HG02973 (cell line): ENCODE results near the gene CD82.

Experiments used
- ATAC-seq: cut with Tn5 transposase; IDR thresholded peaks from one replicate; pipeline ENCODE4 v1.9.1; 2021; ENCODE audit warnings: moderate library complexity; ENCODE audit not compliant: unreplicated experiment

Gene CD82

GRCh38 chr11:44565211-44565952, at the start of gene CD82:
Gene CD82 (plus strand): TSS chr11:44565663. CDS start chr11:44594663, 29,000 bp downstream.
- ATAC-seq: peak; percentile 63

GRCh38 chr11:44516688-44517507, 48.6 kb upstream of the CD82 start:
- no peak for ATAC-seq

- ATAC-seq: no peak
These were observed 47.9 kb upstream of the CD82 start for GRCh38 chr11:44517541-44517940.

DNA sequence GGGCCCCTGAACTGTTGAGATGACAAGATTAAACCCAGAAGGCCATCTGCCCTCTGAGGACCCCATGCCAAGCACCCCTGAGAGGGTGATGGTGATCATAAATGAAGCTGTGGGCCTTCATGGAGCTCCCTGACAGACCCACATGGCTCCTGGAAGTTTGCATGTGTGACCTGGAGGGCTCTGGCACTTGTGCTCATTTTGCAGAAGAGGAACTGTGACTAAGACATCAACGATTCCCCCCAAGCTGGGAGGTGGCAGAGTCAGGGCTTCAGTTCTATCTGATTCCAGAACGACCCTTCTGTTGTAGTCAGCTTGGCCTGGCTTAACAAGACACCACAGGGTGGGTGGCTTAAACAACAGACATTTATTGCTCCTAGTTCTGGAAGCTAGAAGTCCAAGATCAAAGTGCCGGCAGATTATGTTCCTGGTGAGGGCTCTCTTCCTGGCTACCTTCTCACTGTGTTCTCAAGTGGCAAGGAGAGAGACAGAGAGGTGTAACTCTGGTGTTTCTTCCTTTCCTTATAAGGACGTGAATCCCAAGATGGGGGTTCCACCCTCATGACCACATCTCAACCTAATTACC, 46.4 kb upstream of the CD82 start:
- ATAC-seq: no peak

DNA sequence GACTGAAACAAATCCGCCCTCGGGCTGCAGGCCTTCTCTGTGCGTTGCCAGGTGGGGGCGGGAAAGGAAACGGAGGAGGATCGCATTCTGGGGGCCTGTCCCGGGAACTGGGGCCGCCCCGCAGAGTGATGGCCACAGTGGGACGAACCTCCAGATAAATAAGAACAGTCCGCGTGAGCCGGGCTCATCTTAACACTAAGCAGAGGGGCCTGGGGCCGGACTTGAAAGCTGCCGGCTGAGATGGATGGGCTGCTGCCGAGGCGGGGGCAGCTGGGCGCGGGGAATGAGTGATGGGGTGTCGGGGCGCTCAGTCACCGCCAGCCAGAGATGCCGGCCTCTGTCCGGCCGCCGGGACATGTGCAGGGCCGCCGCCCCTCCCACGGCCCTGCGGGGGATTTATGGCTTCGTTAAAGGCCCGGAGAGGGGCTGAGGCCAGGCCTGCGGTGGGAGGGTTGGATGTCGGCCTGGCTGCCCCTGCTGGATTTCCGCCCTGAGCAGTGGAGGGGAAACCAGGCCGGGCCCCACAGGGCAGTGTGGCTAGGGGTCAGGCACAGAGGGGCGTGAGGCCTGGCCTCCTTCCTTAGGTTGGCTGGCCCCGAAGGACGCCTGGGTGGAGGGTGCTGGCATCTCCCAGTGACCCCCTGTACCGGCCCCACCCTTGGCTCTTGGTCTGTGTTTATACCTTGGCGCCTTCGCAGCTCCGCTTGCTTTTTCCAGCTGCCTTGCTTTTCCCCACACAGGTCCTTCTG, 45.3 kb upstream of the CD82 start:
- no peak for ATAC-seq

DNA sequence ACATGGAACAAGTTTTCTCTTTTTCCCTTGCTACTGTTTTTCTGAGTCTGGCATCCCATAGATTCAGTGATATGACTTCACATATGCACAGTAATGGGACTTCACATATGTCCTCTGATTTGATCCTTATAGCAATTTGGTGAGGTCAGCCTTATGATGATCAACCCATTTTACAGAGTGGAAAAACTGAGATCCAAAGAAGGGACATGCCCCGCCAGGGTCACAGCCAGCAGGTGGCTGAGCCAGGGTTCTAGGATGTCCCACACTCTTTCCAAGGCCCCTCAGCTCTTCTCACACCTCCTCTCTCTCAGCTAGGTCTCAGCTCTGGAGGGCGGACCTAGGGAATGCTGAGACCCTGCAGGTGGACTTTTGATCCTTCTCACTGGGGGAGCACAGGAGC, 44.3 kb upstream of the CD82 start:
- no peak for ATAC-seq

GRCh38 chr11:44522294-44522693, 43.2 kb upstream of the CD82 start:
- ATAC-seq: no peak

DNA sequence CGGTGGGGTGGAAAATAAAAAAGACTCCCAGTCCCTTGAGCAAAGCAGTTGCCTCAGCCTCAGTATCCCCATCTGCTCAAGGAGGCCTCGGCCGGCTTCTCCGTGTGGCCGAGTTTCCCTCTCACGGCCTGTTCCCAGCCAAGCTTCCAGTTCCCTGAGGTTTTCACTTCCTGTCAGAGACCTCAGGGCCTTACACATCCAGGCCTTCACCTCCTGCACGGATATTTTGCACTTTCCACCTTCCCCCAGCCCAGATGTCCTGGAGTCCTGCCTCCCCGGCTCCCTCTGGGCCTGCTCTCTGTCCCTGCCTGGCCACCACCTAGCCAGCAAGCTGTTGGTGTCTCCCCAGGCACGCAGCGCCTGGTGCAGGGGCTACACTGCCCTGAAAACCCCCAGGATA, 41.1 kb upstream of the CD82 start:
- ATAC-seq: no peak

GRCh38 chr11:44524751-44525201, 40.7 kb upstream of the CD82 start:
- ATAC-seq: no peak

DNA sequence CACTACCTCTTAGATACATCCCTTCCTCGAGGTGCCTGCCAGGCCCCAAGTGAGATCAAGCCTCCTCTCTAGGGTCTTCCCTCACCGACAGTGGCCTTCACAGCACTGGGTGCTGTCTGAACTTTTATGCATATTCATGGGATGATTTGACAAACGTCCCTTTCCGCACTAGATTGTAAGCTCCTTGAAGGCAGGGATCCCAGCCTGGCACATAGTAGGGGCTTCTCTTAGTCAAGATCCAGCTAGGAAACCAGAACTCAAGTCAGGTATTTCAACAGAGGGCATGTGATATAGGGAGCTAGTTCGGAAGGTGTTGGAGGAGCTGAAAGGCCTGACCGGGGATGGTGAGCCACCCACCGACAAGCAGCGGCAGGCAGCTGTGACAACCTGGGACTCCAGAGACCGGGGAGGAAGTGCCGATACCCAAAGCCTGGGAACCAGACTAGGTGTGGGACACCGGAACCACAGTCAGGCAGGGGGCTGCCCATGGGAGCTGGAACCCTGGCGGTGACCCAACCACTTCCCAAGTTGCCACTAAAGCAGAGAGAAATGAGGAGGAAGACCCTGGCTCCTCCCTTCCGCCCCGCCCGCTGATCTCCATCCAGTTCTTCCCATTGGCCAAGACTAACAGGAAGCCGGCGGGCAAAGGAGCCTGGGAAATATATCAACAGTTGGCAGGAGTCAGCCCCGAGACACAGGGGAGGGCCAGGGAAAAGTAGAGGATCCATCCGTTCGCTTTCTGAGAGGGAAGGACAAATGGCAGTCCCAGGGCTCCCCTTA, 39.8 kb upstream of the CD82 start:
- ATAC-seq: no peak

GRCh38 chr11:44526438-44526837, 39.0 kb upstream of the CD82 start:
- ATAC-seq: no peak

DNA sequence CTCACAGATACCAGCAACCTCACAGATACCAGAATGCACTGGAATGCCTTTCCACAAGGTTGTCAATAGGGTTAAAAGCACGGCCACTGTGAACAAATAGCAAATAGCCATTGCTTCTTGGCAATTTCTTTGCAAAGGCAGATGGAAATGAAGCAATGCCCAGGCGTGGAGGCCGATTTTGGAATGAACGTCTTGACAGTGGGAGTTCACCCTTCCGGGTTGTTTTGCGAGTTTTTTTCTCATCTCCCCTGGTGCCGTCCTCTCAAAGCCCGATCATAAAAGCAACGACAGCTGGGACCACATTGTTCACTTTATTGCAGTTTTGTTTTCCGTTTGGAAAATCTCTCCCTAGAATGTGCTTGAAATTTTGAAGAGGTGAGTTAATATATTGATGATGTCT, 38.0 kb upstream of the CD82 start:
- no peak for ATAC-seq

- no peak for ATAC-seq
These were observed 37.4 kb upstream of the CD82 start for GRCh38 chr11:44528103-44528502.

- ATAC-seq: no peak
These were observed 36.9 kb upstream of the CD82 start for GRCh38 chr11:44528581-44528980.

DNA sequence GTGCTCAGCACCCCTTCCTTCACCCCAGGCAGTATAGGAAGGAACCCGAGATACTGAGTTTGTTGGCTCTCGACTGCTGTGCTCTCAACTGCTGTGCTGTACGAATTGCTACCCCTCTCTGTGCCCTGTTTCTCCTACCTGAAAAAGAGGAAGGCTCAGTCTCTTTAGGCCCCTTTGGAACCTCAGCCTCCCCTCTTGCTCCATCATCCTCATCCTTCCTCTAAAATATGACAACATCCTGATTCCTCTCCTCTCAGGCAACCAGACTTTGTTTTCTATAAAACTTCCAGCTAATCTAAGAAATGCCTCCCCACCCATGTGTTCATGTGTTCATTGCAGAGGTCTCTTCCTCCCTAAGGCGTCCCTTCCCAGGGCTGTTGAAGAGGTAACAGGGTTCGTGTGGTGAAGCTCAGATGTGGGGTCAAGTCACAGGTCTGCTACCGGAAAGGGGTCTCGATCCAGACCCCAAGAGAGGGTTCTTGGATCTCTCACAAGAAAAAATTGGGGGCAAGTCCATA, 35.5 kb upstream of the CD82 start:
- no peak for ATAC-seq

DNA sequence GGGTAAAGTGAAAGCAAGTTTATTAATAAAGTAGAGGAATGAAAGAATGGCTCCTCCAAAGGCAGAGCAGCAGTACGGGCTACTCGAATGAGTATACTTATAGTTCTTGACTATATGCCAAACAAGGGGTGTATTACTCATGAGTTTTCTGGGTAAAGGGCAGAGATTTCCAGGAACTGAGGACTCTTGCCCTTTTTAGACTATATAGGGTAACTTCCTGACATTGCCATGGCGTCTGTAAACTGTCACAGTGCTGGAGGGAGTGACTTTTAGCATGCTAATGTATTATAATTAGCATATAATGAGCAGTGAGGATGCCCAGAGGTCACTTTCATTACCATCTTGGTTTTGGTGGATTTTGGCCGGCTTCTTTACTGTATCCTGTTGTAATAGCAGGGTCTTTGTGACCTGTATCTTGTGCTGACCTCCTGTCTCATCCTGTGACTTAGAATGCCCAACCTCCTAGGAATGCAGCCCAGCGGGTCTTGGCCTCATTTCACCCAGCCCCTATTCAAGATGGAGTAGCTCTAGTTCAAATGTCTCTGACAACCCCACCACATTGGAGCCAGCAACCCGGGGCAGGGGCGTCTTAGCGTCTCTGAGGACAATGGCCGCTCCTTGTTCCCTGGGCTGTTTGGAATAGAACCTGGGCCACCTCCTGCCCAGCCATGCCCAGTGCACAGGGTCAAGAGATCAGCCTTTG, 34.9 kb upstream of the CD82 start:
- ATAC-seq: no peak

- no peak for ATAC-seq
These were observed 34.4 kb upstream of the CD82 start for GRCh38 chr11:44531116-44531504.

DNA sequence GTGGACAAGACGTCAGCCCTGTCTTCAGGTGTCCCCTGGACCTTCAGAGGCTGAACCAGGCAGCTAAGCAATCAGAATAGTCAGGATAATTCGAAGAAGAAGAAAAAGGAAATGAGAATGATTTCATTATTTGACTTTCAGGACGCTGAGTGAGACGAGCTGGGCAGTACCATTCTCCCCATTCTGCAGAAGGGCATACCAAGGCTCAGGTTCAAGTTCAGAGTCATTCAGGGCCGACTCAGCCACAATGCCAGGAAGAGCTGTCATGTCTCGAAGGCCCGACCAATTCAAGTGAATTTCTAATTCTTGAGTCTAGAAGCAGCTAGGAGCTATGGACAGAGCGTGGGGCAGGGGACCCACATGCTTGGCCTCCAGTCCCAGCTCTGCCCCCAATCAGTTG, 33.8 kb upstream of the CD82 start:
- ATAC-seq: no peak

GRCh38 chr11:44532809-44533208, 32.7 kb upstream of the CD82 start:
- ATAC-seq: no peak
